HG03064 (cell line): ENCODE measurements around the gene KHDC1.
"Not testable (repeated sequence)": the region's sequence is repeated elsewhere in the genome, so short reads cannot be mapped to it uniquely, and the experiment has no call there.

Source experiments
- ATAC-seq: cut with Tn5 transposase; IDR thresholded peaks from one replicate; pipeline ENCODE4 v1.9.1; 2021; ENCODE audit warnings: low read depth; ENCODE audit not compliant: unreplicated experiment

The KHDC1 gene

DNA sequence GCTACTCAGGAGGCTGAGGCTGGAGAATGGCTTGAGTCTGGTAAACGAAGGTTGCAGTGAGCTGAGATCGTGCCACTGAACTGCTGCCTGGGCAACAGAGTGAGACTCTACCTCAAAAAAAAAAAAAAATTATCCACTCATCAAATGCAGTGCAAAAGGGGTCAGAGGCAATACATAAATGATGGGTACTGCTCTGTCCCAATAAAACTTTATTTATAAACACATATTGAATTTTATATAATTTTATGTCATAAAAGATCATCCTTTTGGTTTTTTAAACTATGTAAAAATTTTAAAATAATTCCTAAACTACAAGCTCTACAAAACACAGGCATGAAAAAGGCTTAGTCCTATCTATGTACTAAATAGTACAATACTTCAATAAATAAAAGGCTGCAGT lies 10.3 kb downstream of the KHDC1 start:
- no peak for ATAC-seq

DNA sequence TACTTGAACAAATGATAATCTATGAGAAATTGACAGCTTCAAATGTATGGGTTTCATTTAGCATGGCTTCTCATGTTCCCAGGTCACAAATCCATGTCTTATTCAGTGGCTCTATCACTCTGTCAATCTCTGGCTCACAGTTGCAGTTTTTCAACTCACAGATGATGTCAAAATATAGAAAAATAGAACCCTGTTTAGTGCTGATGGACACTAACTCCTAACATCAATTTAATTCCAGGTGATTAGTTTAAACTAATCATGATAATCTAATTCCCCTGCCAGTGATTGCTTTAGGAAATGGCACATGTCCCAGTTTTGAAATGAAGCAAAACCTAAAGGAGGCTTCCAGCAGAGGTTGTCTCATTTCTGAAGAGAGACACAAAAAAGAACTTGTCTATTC lies 13.0 kb downstream of the KHDC1 start:
- no peak for ATAC-seq

GRCh38 chr6:73248192-73248903 lies 14.6 kb downstream of the KHDC1 start:
- ATAC-seq = no peak

DNA sequence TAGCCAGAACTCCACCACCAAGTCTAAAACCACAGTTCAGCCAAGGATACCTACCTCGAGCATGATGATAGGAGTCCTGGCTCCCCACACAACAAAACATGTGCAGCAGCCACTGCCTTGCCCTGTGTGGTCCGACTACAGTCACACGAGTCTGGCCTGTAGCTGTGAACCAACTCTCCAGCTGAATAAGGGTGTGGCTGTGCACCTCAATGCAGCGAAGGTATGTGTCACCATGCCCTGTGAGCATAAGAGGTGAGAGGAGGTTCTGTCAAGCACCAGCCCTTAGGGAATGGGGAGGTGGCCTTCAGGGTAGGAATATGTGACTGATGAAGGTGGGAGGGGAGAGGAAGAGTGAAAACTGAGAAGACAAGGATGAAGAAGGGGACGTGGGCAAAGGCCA lies 21.0 kb downstream of the KHDC1 start:
- no peak for ATAC-seq

DNA sequence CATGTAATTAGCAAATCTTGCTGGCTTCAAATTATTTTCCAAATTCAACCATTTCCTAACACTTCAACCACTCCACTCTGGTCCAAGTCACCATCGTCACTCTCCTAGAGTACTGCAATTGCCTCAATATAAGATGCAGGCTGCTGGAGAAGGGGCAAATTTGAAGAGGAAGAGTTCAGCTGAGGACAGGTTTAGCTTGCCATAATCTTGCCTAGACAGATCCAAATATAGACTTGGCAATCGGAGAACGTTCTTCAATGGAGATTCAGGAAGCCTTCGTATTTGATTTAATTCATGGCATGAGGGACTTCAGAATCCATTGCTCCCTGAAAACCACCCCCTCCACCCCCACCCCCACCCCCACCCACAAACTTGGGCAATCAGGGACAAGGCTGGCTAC lies 22.3 kb downstream of the KHDC1 start:
- ATAC-seq = no peak

GRCh38 chr6:73236144-73236750 lies 26.7 kb downstream of the KHDC1 start:
- ATAC-seq = no peak

DNA sequence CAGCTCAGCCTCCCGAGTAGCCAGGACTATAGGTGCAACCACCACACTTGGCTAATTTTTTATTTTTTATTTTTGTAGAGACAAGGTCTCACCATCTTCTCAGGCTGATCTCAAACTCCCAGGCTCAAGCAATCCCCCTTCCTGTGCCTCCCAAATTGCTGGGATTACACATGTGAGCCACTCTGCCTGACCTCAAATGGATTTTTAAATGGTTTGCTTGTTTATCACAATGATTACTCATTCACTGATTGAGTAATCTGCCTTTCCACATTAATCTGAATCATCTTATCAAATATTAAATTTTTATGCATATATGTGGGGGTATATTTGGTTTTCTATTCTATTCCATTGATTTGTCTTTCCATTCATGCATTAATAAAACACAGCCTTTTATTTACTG lies 28.3 kb downstream of the KHDC1 start:
- ATAC-seq = no peak

- not testable (repeated sequence) for ATAC-seq
Measured at GRCh38 chr6:73233971-73234370, 29.0 kb downstream of the KHDC1 start.

DNA sequence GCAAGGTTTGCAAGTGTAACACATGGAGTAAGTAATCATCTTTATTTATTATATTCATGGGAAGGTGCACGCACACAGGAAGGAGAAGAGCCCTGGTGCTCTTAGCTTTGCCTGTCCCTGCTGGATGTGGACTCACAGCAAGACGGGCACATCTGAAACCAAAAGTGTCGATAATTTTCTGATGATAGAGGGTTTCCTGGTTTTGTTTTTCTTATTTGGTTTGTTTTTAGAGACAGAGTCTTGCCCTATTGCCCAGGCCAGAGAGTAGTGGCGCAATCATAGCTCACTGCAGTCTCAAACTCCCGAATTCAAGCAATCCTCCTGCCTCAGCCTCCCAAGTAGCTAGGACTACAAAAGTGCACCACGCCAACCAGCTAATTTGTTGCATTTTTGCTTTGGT lies 29.9 kb downstream of the KHDC1 start:
- no peak for ATAC-seq

- ATAC-seq = no peak
Measured at GRCh38 chr6:73231986-73232391, 31.0 kb downstream of the KHDC1 start.

DNA sequence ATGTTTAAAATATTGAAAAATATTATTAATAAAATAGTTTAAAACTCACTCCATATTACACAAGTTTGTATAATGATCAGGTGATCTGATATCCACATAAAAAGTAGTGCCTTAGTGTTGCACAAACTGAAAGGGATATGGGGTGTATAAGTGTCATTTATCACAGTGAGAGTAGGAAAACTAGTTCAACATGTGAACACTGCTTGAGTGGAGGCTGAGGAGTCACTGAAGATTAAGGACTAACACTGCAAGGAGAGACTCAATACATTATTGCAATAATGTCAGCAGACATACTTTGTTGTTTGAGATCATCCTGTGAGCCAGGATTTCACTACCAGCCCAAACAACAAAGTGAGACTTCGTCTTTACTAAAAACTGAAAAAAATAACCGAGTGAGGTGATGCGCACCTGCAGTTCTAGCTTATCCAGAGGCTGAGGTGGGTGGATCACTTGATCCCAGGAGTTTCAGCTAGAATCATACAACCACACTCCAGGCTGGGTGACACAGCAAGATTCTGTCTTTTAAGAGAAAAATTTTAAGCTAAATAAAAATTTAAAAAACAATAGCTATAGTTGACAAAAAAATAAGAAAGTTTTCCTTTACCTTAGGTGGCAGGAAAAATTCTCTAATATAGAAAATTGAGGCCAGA lies 35.3 kb downstream of the KHDC1 start:
- ATAC-seq = no peak

GRCh38 chr6:73225396-73225795 lies 37.6 kb downstream of the KHDC1 start, which contains the start of gene KHDC1L:
KHDC1L (minus strand) TSS chr6:73225496; CDS start chr6:73225408, 88 bp downstream.
- ATAC-seq = no peak

DNA sequence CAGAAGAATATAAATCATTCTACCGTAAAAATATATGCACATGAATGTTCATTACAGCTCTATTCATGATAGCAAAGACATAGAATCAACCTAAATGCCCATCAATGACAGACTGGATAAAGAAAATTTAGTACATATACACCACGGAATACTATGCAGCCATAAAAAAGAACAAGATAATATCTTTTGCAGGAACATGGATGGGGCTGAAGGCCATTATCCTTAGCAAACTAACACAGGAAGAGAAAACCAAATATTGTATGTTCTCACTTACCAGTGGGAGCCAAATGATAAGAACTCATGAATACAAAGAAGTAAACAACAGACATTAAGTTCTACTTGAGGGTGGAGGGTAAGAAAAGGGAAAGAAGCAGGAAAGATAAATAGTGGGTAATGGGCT lies 46.1 kb downstream of the KHDC1 start:
- no peak for ATAC-seq

GRCh38 chr6:73209117-73209516 lies 53.9 kb downstream of the KHDC1 start:
- ATAC-seq = no peak

DNA sequence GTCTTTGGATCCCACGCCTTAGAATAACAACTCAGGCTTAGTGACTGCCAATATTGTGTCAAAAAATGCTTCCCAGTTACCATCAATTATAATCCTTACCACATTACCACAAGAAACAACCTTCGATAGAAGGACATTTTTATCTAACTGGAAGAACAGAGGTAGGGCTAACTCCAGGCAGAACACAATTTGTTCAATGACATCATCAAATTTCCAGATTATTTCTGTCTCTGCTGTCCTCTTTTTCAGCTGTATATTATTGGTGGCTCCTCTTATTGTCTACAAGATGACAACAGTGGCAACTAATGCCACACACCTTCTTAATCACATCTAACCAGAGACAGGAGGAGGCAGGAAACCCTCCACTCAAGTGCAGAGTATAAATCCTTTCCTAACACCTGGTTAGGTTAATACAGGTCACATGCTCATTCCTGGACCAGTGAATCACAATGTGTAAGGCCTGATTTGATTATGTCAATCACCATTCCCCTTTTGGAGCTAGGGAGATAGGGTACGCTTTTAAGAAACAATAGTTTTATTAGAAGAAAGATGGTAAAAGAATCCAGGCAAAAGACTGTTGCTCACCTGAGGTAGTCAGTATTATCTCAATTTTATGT lies 55.7 kb downstream of the KHDC1 start:
- ATAC-seq = no peak

DNA sequence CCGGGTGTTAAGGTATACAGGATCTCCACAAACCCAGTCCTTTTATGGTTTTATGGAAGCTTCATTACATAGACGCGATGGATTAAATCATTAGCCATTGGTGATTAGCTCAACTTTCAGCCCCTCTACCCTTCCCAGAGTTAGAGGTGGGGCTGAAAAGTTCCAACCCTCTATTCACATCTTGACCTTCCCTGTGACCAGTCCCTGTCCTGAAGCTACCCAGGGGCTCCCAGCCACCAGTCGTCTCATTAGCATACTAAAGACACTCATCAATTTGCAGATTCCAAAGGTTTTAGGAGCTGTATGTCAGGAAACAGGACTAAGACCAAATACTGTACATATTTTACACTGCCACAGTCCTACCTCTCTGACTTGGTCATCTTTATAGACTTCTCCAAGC lies 58.7 kb downstream of the KHDC1 start:
- ATAC-seq = no peak

- ATAC-seq = no peak
Measured at GRCh38 chr6:73203098-73203497, 59.9 kb downstream of the KHDC1 start.

GRCh38 chr6:73200735-73201134 lies 62.3 kb downstream of the KHDC1 start:
- ATAC-seq = no peak

GRCh38 chr6:73200247-73200646 lies 62.7 kb downstream of the KHDC1 start:
- no peak for ATAC-seq

DNA sequence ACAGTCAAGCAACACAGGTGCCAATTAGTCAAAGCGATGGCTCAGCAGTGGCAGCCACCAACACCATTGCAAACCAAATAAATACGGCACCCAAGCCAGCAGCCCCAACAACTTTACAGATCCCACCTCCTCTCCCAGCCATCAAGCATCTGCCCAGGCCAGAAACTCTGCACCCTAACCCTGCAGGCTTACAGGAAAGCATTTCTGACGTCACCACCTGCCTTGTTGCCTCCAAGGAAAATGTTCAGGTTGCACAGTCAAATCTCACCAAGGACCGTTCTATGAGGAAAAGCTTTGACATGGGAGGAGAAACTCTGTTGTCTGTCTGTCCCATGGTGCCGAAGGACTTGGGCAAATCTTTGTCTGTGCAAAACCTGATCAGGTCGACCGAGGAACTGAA lies 68.3 kb downstream of the KHDC1 start:
- no peak for ATAC-seq

GRCh38 chr6:73193302-73193701 lies 69.7 kb downstream of the KHDC1 start:
- not testable (repeated sequence) for ATAC-seq
